Amygdala (tissue), 56 donors: ENCODE results near the gene CKLF.
"Not testable (repeated sequence)": the region's sequence is repeated elsewhere in the genome, so short reads cannot be mapped to it uniquely, and the experiment has no call there.

Experiments
- DNase-seq, 56 donors: peaks; one replicate each; lab custom pipeline; 2025; lab: John Stamatoyannopoulos, UW

Gene CKLF

GRCh38 chr16:66590322-66590721 is 37.9 kb downstream of the CKLF start:
- no peak for DNase-seq

GRCh38 chr16:66591018-66591417 is 38.6 kb downstream of the CKLF start:
- no peak for DNase-seq

- DNase-seq = no peak
Observed at GRCh38 chr16:66592241-66592640, 39.9 kb downstream of the CKLF start.

- DNase-seq = no peak
Observed at GRCh38 chr16:66592814-66593213, 40.4 kb downstream of the CKLF start.

GRCh38 chr16:66594739-66595138 is 42.4 kb downstream of the CKLF start:
- DNase-seq = no peak

GRCh38 chr16:66596559-66596958 is 44.2 kb downstream of the CKLF start:
- DNase-seq = not testable (repeated sequence)

- no peak for DNase-seq
Observed at GRCh38 chr16:66596986-66597848, 44.8 kb downstream of the CKLF start.

- DNase-seq = no peak
Observed at GRCh38 chr16:66598111-66598510, 45.7 kb downstream of the CKLF start.

GRCh38 chr16:66599726-66600125 is 47.4 kb downstream of the CKLF start:
- DNase-seq = no peak

GRCh38 chr16:66600477-66600876 is 48.1 kb downstream of the CKLF start:
- no peak for DNase-seq

- no peak for DNase-seq
Observed at GRCh38 chr16:66601471-66601870, 49.1 kb downstream of the CKLF start.

GRCh38 chr16:66603537-66604375 is 51.4 kb downstream of the CKLF start:
- DNase-seq = peak in 13 of 56 donors; percentile 22 to 60 (median 31)

GRCh38 chr16:66604376-66605176 is 52.2 kb downstream of the CKLF start, which contains the start of gene CMTM3:
Gene CMTM3, plus strand, starts transcription at chr16:66604704. Its CDS starts 102 bp downstream, at chr16:66604806.
- peak in 14 of 56 donors; percentile 16 to 61 (median 44) for DNase-seq

GRCh38 chr16:66605177-66605978 is 53.0 kb downstream of the CKLF start:
- peak in 4 of 56 donors; percentile 49 to 74 (median 52) for DNase-seq

- DNase-seq = no peak
Observed at GRCh38 chr16:66605979-66606751, 53.8 kb downstream of the CKLF start.

GRCh38 chr16:66608241-66609138 is 56.1 kb downstream of the CKLF start:
- DNase-seq = peak in 45 of 56 donors; percentile 19 to 85 (median 51)

GRCh38 chr16:66609139-66609510 is 56.7 kb downstream of the CKLF start:
- no peak for DNase-seq
